HG03575 (cell line): ENCODE measurements around the gene PHC1.

Source experiments
- ATAC-seq: cut with Tn5 transposase; IDR thresholded peaks from one replicate; pipeline ENCODE4 v1.9.1; 2021; ENCODE audit not compliant: unreplicated experiment, insufficient number of reproducible peaks, low FRiP score; ENCODE audit errors: extremely low read depth

The PHC1 gene

DNA sequence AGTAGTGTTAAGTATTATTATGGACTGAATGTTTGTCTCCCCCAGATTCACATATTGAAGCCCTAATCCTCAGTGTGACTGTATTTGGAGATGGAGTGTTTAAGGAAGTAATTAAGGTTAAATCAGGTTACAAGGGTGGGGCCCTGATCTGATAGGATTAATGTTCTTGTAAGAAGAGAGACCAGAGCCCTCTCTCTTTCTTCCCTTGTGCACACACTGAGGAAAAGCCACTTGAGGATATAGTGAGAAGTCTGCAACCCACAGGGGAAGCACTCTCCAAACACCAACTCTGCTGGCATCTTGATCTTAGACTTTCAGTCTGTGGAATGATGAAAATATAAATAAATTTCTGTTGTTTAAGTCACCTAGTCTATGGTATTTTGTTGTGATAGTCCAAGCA, 72.9 kb downstream of the PHC1 start:
- ATAC-seq = no peak

DNA sequence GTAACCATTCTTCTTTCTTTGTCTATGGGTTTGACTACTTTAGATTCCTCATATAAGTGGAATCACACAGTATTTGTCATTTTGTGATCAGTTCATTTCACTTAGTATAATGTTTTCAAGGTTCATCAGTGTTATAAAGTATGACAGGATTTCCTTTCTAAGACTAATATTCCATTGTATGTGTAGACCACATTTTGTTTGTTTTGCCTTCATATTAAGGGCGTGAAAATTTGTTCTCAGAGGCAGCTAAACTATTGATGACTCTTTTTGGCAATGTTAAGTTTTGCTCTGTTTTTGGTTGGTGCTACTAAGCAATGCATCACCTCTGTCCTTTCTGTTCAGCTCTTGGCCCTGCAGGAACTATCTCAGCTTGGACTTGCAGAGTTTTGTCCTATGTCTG, 73.4 kb downstream of the PHC1 start:
- ATAC-seq = no peak

DNA sequence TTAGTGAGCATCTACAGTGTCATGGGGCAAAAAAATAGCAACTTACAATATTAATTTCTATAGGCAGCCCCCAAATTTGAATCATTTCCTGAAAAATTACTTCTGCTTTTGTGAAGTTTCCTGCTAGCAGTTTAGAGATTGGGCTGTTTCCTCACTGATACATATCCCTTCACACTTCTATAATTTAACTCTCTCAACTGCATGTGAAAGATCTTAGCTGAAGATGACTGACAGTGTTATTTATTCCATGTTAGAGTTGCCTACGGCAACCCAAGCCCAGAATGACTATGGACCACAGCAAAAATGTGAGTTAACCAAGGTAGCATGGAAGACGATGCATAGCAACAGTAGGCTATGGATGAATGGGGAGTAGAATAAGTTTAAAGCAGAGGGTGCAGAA, 75.1 kb downstream of the PHC1 start, which contains the start of gene KLRG1:
KLRG1 (plus strand) TSS at position 134 of the 400 bp plus-strand sequence; CDS start at position 224, 90 bp downstream.
- no peak for ATAC-seq
